CD4-positive, alpha-beta T cell treated with Interleukin-21 for 1 hour (primary cell): ENCODE measurements around the gene NOL7.

Experiments
- DNase-seq: peaks from one replicate; pipeline ENCODE4 v3.0.0-alpha.2; 2020

Gene NOL7

GRCh38 chr6:13614926-13615791 lies at the start of gene NOL7:
NOL7 (plus strand) TSS chr6:13615335; CDS start chr6:13615359, 24 bp downstream.
- peak; percentile 98 for DNase-seq

GRCh38 chr6:13565921-13566320 lies 49.2 kb upstream of the NOL7 start:
- no peak for DNase-seq

- DNase-seq: no peak
These were observed 48.6 kb upstream of the NOL7 start for GRCh38 chr6:13566500-13566899.

GRCh38 chr6:13568970-13569369 lies 46.2 kb upstream of the NOL7 start:
- DNase-seq: no peak

GRCh38 chr6:13572240-13572639 lies 42.9 kb upstream of the NOL7 start:
- no peak for DNase-seq

- DNase-seq: no peak
These were observed 42.0 kb upstream of the NOL7 start for GRCh38 chr6:13572951-13573654.

- no peak for DNase-seq
These were observed 41.4 kb upstream of the NOL7 start for GRCh38 chr6:13573669-13574110.

GRCh38 chr6:13574149-13574570 lies 41.0 kb upstream of the NOL7 start:
- peak; percentile 95 for DNase-seq

GRCh38 chr6:13574571-13575376 lies 40.4 kb upstream of the NOL7 start, which contains the start of gene SIRT5:
SIRT5 (plus strand) TSS chr6:13574601; CDS start chr6:13584111, 9,510 bp downstream.
- peak; percentile 80 for DNase-seq

- DNase-seq: no peak
These were observed 39.8 kb upstream of the NOL7 start for GRCh38 chr6:13575377-13575775.

GRCh38 chr6:13576017-13576416 lies 39.1 kb upstream of the NOL7 start:
- no peak for DNase-seq

GRCh38 chr6:13577926-13578325 lies 37.2 kb upstream of the NOL7 start:
- DNase-seq: no peak

- DNase-seq: no peak
These were observed 35.2 kb upstream of the NOL7 start for GRCh38 chr6:13579911-13580310.

GRCh38 chr6:13581700-13582229 lies 33.4 kb upstream of the NOL7 start:
- DNase-seq: no peak

GRCh38 chr6:13586603-13587542 lies 28.3 kb upstream of the NOL7 start:
- no peak for DNase-seq

GRCh38 chr6:13589801-13590200 lies 25.3 kb upstream of the NOL7 start:
- no peak for DNase-seq

- no peak for DNase-seq
These were observed 24.5 kb upstream of the NOL7 start for GRCh38 chr6:13590574-13591153.

- DNase-seq: no peak
These were observed 23.8 kb upstream of the NOL7 start for GRCh38 chr6:13591205-13591921.

GRCh38 chr6:13593103-13593502 lies 22.0 kb upstream of the NOL7 start:
- no peak for DNase-seq

GRCh38 chr6:13593720-13594119 lies 21.4 kb upstream of the NOL7 start:
- DNase-seq: no peak

GRCh38 chr6:13597073-13597472 lies 18.1 kb upstream of the NOL7 start:
- DNase-seq: no peak
